Activated CD4-positive, alpha-beta T cell treated with anti-CD3 and anti-CD28 coated beads for 24 hours (primary cell): ENCODE results near the gene PAK3.

Source experiments
- DNase-seq, 2 donors: peaks; one replicate each; pipeline ENCODE4 v3.0.0-alpha.2; 2020; ENCODE audit warnings: low read depth in 2 of 2

PAK3 gene

GRCh38 chrX:111095974-111096895 is at the start of gene PAK3:
PAK3 (plus strand) TSS chrX:111096191; CDS start chrX:111123104, 26,913 bp downstream.
- no peak for DNase-seq

- DNase-seq, result no peak
These were observed 48.4 kb upstream of the PAK3 start for GRCh38 chrX:111047575-111047974.

- DNase-seq, result no peak
These were observed 43.5 kb upstream of the PAK3 start for GRCh38 chrX:111052478-111052877.

- DNase-seq, result no peak
These were observed 24.3 kb upstream of the PAK3 start for GRCh38 chrX:111071542-111072277.

GRCh38 chrX:111083081-111083480 is 12.9 kb upstream of the PAK3 start:
- DNase-seq, result no peak

- no peak for DNase-seq
These were observed 9.4 kb upstream of the PAK3 start for GRCh38 chrX:111086591-111087006.

- no peak for DNase-seq
These were observed 7.4 kb upstream of the PAK3 start for GRCh38 chrX:111088628-111089027.

- DNase-seq, result no peak
These were observed 5.5 kb upstream of the PAK3 start for GRCh38 chrX:111090458-111090857.

GRCh38 chrX:111098874-111099273 is 2.9 kb downstream of the PAK3 start:
- DNase-seq, result peak; percentile 48 to 60

GRCh38 chrX:111100191-111100590 is 4.2 kb downstream of the PAK3 start:
- DNase-seq, result peak in 1 of 2 donors; percentile 12

GRCh38 chrX:111101580-111101979 is 5.6 kb downstream of the PAK3 start:
- no peak for DNase-seq

- DNase-seq, result no peak
These were observed 6.6 kb downstream of the PAK3 start for GRCh38 chrX:111102636-111103035.

- no peak for DNase-seq
These were observed 7.3 kb downstream of the PAK3 start for GRCh38 chrX:111103246-111103645.

GRCh38 chrX:111110098-111110775 is 14.2 kb downstream of the PAK3 start:
- no peak for DNase-seq

GRCh38 chrX:111114806-111115205 is 18.8 kb downstream of the PAK3 start:
- DNase-seq, result no peak

- DNase-seq, result no peak
These were observed 20.7 kb downstream of the PAK3 start for GRCh38 chrX:111116666-111117065.

- no peak for DNase-seq
These were observed 23.4 kb downstream of the PAK3 start for GRCh38 chrX:111119341-111119740.

- no peak for DNase-seq
These were observed 27.1 kb downstream of the PAK3 start for GRCh38 chrX:111123125-111123524.

- no peak for DNase-seq
These were observed 27.7 kb downstream of the PAK3 start for GRCh38 chrX:111123606-111124179.

- no peak for DNase-seq
These were observed 28.4 kb downstream of the PAK3 start for GRCh38 chrX:111124418-111124817.

- DNase-seq, result no peak
These were observed 31.0 kb downstream of the PAK3 start for GRCh38 chrX:111127038-111127437.

GRCh38 chrX:111129921-111130320 is 33.9 kb downstream of the PAK3 start:
- DNase-seq, result no peak
